Ovary (tissue), 3 donors: ENCODE data around the gene DYRK3.

ENCODE experiments used
- CTCF ChIP-seq, 3 donors: fragments of 450-650 bp in 2 of 3; fragments of 200-600 bp in 1 of 3; IDR thresholded peaks; one replicate each; pipeline versions ENCODE4 v1.5.1 to v1.8.0; 2016 to 2022; ENCODE audit warnings: antibody characterized with exemption in 3 of 3, mild to moderate bottlenecking in 1 of 3
- EP300 ChIP-seq: sonication (generic); formaldehyde crosslinking; IDR thresholded peaks from one replicate; pipeline ENCODE4 v1.6.1; 2017; ENCODE audit warnings: antibody characterized with exemption
- donor health status: DM: no; HTN: no; CAD: no.

GRCh38 chr1:206654828-206655227 lies 19.5 kb downstream of the DYRK3 start:
- TF ChIP-seq CTCF (IDR thresholded peaks at IDR 0.05) = no peak
- no peak for TF ChIP-seq EP300
